HepG2 (cell line): ENCODE data around the gene SLC16A6. TPM values are rescaled to one million over a fixed set of nuclear protein-coding genes. Genes with fewer than 3 reads are reported as not detected.
A peak's percentile ranks its signal among the peaks of the same experiment; 100 is the strongest.

ENCODE experiments used
- ATAC-seq: fragments of 200-7000 bp; cut with Tn5 transposase; 3 replicates; pipeline ENCODE4 v1.9.1; 2020; ENCODE audit warnings: mild to moderate bottlenecking, moderate library complexity
- BruUV-seq: library from RNA; stranded (reverse); fragments of 400-500 nt; replicated peaks from 2 replicates; lab custom pipeline; 2021; lab: Mats Ljungman, UMichigan
- CTCF ChIA-PET: fragments of 300-600 bp; formaldehyde crosslinking; extraction: SDS; loops from one replicate; lab custom pipeline; 2021; ENCODE audit warnings: low total read pairs, inconsistent platforms, low intra/inter-chr PET ratio; lab: Yijun Ruan, JAX
- POLR2A ChIA-PET: fragments of 350-600 bp; sonication (Branson Sonifier 250); formaldehyde crosslinking; loops from one replicate; lab custom pipeline; 2020; ENCODE audit warnings: antibody characterized with exemption, inconsistent platforms; lab: Yijun Ruan, JAX
- DNase-seq: peaks from one replicate; pipeline ENCODE4 v3.0.0-alpha.2; 2015; ENCODE audit warnings: low spot score
- FAIRE-seq: peaks from 3 replicates; lab custom pipeline; 2011; peaks lifted over from hg19 to GRCh38; lab: Jason Lieb, UNC
- H2AFZ ChIP-seq: one replicate; pipeline ENCODE4 v1.6.1; 2011; ENCODE audit warnings: low read length, inconsistent platforms
- H3K27ac ChIP-seq: fragments of 300-600 bp; 3 replicates; pipeline ENCODE4 v1.8.0; 2011; ENCODE audit warnings: mixed run types, mild to moderate bottlenecking, mixed read lengths, low read length, inconsistent platforms; ENCODE audit not compliant: insufficient read depth; ENCODE audit errors: extremely low read length
- H3K27me3 ChIP-seq, 2 experiments: fragments of 200-600 bp in 1 of 2; 2 replicates in 1 of 2; 3 replicates in 1 of 2; pipeline versions ENCODE4 v1.6.0 to v1.8.0; 2011; ENCODE audit warnings: low read length in 2 of 2, mild to moderate bottlenecking in 2 of 2, moderate library complexity in 2 of 2, inconsistent platforms in 1 of 2; ENCODE audit not compliant: insufficient read depth in 2 of 2, control insufficient read depth in 1 of 2
- H3K36me3 ChIP-seq, 2 experiments: fragments of 200-600 bp in 1 of 2; replicated peaks in 1 of 2; 2 replicates in 1 of 2; 3 replicates in 1 of 2; pipeline versions ENCODE4 v1.5.1 to v1.8.0; 2011; ENCODE audit warnings: low read length in 2 of 2, inconsistent platforms in 1 of 2; ENCODE audit not compliant: insufficient read depth in 2 of 2, control insufficient read depth in 1 of 2
- H3K4me1 ChIP-seq: 2 replicates; pipeline ENCODE4 v1.5.1; 2012; ENCODE audit warnings: low read length, inconsistent platforms; ENCODE audit not compliant: insufficient read depth
- H3K4me2 ChIP-seq: 2 replicates; pipeline ENCODE4 v1.6.0; 2011; ENCODE audit warnings: low read depth, low read length, inconsistent platforms
- H3K4me3 ChIP-seq, 3 experiments: fragments of 200-600 bp in 1 of 3; sonication (generic), shearing (Covaris generic) in 1 of 3; replicated peaks in 1 of 3; 2 replicates each; pipeline ENCODE4 v1.5.1; 2011 to 2016; ENCODE audit warnings: low read length in 3 of 3, inconsistent platforms in 2 of 3, low read depth in 2 of 3, mild to moderate bottlenecking in 2 of 3, control low read depth in 1 of 3, mixed read lengths in 1 of 3; ENCODE audit not compliant: insufficient read depth in 1 of 3
- H3K79me2 ChIP-seq: one replicate; pipeline ENCODE4 v1.6.1; 2011; ENCODE audit warnings: low read length, inconsistent platforms; ENCODE audit not compliant: insufficient read depth
- H3K9ac ChIP-seq: 2 replicates; pipeline ENCODE4 v1.6.0; 2011; ENCODE audit warnings: mild to moderate bottlenecking, low read depth, low read length, inconsistent platforms; ENCODE audit not compliant: insufficient read depth
- H3K9me3 ChIP-seq: 2 replicates; pipeline ENCODE4 v1.5.1; 2012; ENCODE audit warnings: mild to moderate bottlenecking, low read length
- H4K20me1 ChIP-seq: 2 replicates; pipeline ENCODE4 v1.6.0; 2011; ENCODE audit warnings: inconsistent platforms, mild to moderate bottlenecking, low read length, moderate library complexity; ENCODE audit not compliant: insufficient read depth
- AKAP8 ChIP-seq: sonication (generic); formaldehyde crosslinking; IDR thresholded peaks from 2 replicates; pipeline ENCODE4 v1.5.1; 2020; ENCODE audit warnings: mild to moderate bottlenecking, missing genetic modification reagents
- ATF7-NPFF ChIP-seq: sonication (generic); formaldehyde crosslinking; IDR thresholded peaks from 2 replicates; pipeline ENCODE4 v1.8.1; 2023; ENCODE audit warnings: mild to moderate bottlenecking, low read depth, missing genetic modification reagents, moderate library complexity
- DZIP1 ChIP-seq: sonication (generic); formaldehyde crosslinking; IDR thresholded peaks from 2 replicates; pipeline ENCODE4 v1.5.0; 2020; ENCODE audit warnings: mild to moderate bottlenecking, missing genetic modification reagents
- FOXA1 ChIP-seq, 2 experiments: fragments of 450-650 bp in 1 of 2; sonication (generic) in 1 of 2; formaldehyde crosslinking in 1 of 2; IDR thresholded peaks; 2 replicates each; pipeline versions ENCODE4 v1.4.0 to v1.6.1; 2016 to 2020; ENCODE audit warnings: missing genetic modification reagents in 1 of 2
- GATAD1 ChIP-seq: IDR thresholded peaks from 2 replicates; pipeline ENCODE4 v1.6.1; 2016; ENCODE audit warnings: missing genetic modification reagents, missing compliant biosample characterization
- HNRNPH1 ChIP-seq: fragments of 200-400 bp; formaldehyde crosslinking; optimal IDR thresholded peaks from 2 replicates; pipeline ENCODE3; 2017; ENCODE audit warnings: mild to moderate bottlenecking, low read depth, low read length
- HNRNPLL ChIP-seq: fragments of 200-400 bp; formaldehyde crosslinking; IDR thresholded peaks from 2 replicates; pipeline ENCODE4 v1.6.1; 2017; ENCODE audit warnings: mild to moderate bottlenecking, low read depth, low read length; ENCODE audit not compliant: poor library complexity, severe bottlenecking
- MAFK ChIP-seq, 2 experiments: IDR thresholded peaks in 1 of 2; conservative IDR thresholded peaks in 1 of 2; 2 replicates each; pipeline ENCODE4 v1.6.1; 2011; ENCODE audit warnings: improper control_type of control experiment in 2 of 2, low read length in 2 of 2
- MTA3 ChIP-seq: sonication (generic); formaldehyde crosslinking; IDR thresholded peaks from 2 replicates; pipeline ENCODE4 v1.4.0; 2020; ENCODE audit warnings: missing genetic modification reagents
- MTF1 ChIP-seq: sonication (generic); formaldehyde crosslinking; IDR thresholded peaks from 2 replicates; pipeline ENCODE4 v1.5.0; 2020; ENCODE audit warnings: missing genetic modification reagents
- PRPF4 ChIP-seq: fragments of 200-400 bp; formaldehyde crosslinking; IDR thresholded peaks from 2 replicates; pipeline ENCODE4 v1.6.1; 2016; ENCODE audit warnings: low read length, low read depth; ENCODE audit not compliant: poor library complexity, severe bottlenecking
- SMARCC2 ChIP-seq: fragments of 450-650 bp; IDR thresholded peaks from 2 replicates; pipeline ENCODE4 v1.6.1; 2017; ENCODE audit warnings: antibody characterized with exemption, mild to moderate bottlenecking
- ZNF280D ChIP-seq: sonication (generic); formaldehyde crosslinking; IDR thresholded peaks from 2 replicates; pipeline ENCODE4 v1.5.1; 2020; ENCODE audit warnings: mild to moderate bottlenecking, missing genetic modification reagents
- ZNF644 ChIP-seq: IDR thresholded peaks from 2 replicates; pipeline ENCODE4 v1.6.1; 2016; ENCODE audit warnings: low read depth
- ZNF770 ChIP-seq: sonication (generic); formaldehyde crosslinking; IDR thresholded peaks from 2 replicates; pipeline ENCODE4 v1.5.0; 2020; ENCODE audit warnings: mild to moderate bottlenecking, missing genetic modification reagents
- WGBS: methylation state at CpG from one replicate; pipeline ENCODE4 v1.1.6; 2017; ENCODE audit warnings: low lambda C conversion rate; 5-methylcytosine and 5-hydroxymethylcytosine counted together
- in situ Hi-C: cut with HindIII; loops from 2 replicates; pipeline ENCODE4 v1.10.0; 2017; ENCODE audit warnings: low pct_unique_long_range_greater_than_20kb; ENCODE audit not compliant: extremely low pct_ligation_motif_present
- intact Hi-C: fragments of 100-400 bp; cut with micrococcal nuclease; formaldehyde crosslinking; loops from one replicate; pipeline ENCODE4 v1.10.0; 2022; ENCODE audit not compliant: unreplicated experiment
- polyA plus RNA-seq, 8 experiments: library from polyadenylated mRNA; depleted of rRNA in 3 of 8; stranded (reverse) in 7 of 8; unstranded in 1 of 8; fragments of >200 nt; fragmentation: Illumina TruSeq in 4 of 8; extraction: Trizol in 4 of 8; gene quantifications; 2 replicates each; pipeline versions ENCODE4 v1.2.1 to v1.2.3, GENCODE V29; 2011 to 2016; ENCODE audit warnings: low read depth in 4 of 8, missing spikeins in 1 of 8, mixed read lengths in 1 of 8; ENCODE audit not compliant: insufficient read depth in 1 of 8
- total RNA-seq, 5 experiments: library from RNA; depleted of rRNA; stranded (reverse); fragments of >200 nt; fragmentation: Illumina TruSeq; extraction: Trizol; gene quantifications; 2 replicates each; pipeline ENCODE4 v1.2.3, GENCODE V29; 2016; ENCODE audit warnings: low read depth in 1 of 5

SLC16A6 gene
- total and polyA plus RNA-seq, 2 of the 13 experiments (the other 11 are each of a cell fraction or from before 2014, with no cell fraction given), result 1.1 to 44.7 TPM

GRCh38 chr17:68318103-68318991 is 27.4 kb upstream of the SLC16A6 start:
- Histone ChIP-seq H3K9me3 (no peaks in the 10 kb centered on the region), H3K36me3 (no peaks in the 10 kb centered on the region), H3K4me1 (peaks cover 68% of the 10 kb centered on the region), H2AFZ (peak overlapping the region; percentile 24), H3K4me2 (peak overlapping the region; percentile 81), H3K27ac (peak overlapping the region; percentile 53), H3K4me3 (peak overlapping the region in 2 of 3 experiments; percentile 11 to 54; a peak in 3 of 6 replicates), H3K27me3 (no peaks in the 10 kb centered on the region), H3K9ac (peak overlapping the region; percentile 56), H3K79me2 (no peaks in the 10 kb centered on the region), H4K20me1 (no peaks in the 10 kb centered on the region)
- peak; percentile 89 for ATAC-seq
- DNase-seq, result peak; percentile 87
- 12% methylated on average over 8 of the region's 8 CpGs for WGBS
- in situ Hi-C loops (no loop called here), intact Hi-C loops (no loop called here)
- ChIA-PET POLR2A (interaction anchor here (0.8 to 1.6 kb wide), 6 partner anchors 13 to 66 kb away, joined by 3 to 5 read pairs (median 3); partner anchors contain the start of genes ARSG and SLC16A6), CTCF (no interaction called here)
- peak; percentile 82 for FAIRE-seq
- BruUV-seq, result no TSS peak
- TF ChIP-seq ATF7-NPFF (no peak), HNRNPH1 (no peak), PRPF4 (no peak), ZNF770 (0 out of 2 replicates have a peak, but pooled peaks have one; percentile 6), MTA3 (CRISPR knock-in tag) (no peak), ZNF644 (CRISPR knock-in tag) (peak; percentile 67; the same call in 1 of the 2 replicates), MAFK (conservative IDR thresholded peaks at IDR 0.05 in 1 of 2, IDR thresholded peaks at IDR 0.05 in 1 of 2; ENCODE audit: low read length in 2 of 2) (no peak), DZIP1 (CRISPR knock-in tag) (no peak), FOXA1 (IDR thresholded peaks at IDR 0.05) (peak; percentile 40; the same call in 1 of the 2 replicates), FOXA1 (CRISPR knock-in tag; IDR thresholded peaks at IDR 0.05) (peak; percentile 95), ZNF280D (CRISPR knock-in tag) (no peak), AKAP8 (CRISPR knock-in tag) (no peak), HNRNPLL (no peak), MTF1 (no peak), GATAD1 (peak; percentile 62), SMARCC2 (no peak)
